ENCODE results near the gene FAM25A.
"Not testable (repeated sequence)": the region's sequence is repeated elsewhere in the genome, so short reads cannot be mapped to it uniquely, and the experiment has no call there.

DNA sequence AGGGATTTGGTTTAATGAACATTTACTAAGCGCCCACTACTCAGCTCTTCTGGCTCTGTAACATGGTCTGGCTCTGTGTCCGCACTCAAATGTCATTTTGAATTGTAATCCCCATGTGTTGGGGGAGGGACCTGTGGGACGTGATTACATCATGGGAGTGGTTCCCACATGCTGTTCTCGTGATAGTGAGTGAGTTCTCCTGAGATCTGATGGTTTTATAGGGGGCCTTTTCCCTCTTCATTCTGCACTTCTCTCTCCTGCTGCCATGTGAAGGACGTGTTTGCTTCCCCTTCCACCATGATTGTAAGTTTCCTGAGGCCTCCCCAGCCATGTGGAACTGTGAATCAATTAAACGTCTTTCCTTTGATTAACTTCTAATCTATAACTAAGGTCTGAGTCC is 39.1 kb upstream of the FAM25A start:
- TF ChIP-seq, protein P1, sequence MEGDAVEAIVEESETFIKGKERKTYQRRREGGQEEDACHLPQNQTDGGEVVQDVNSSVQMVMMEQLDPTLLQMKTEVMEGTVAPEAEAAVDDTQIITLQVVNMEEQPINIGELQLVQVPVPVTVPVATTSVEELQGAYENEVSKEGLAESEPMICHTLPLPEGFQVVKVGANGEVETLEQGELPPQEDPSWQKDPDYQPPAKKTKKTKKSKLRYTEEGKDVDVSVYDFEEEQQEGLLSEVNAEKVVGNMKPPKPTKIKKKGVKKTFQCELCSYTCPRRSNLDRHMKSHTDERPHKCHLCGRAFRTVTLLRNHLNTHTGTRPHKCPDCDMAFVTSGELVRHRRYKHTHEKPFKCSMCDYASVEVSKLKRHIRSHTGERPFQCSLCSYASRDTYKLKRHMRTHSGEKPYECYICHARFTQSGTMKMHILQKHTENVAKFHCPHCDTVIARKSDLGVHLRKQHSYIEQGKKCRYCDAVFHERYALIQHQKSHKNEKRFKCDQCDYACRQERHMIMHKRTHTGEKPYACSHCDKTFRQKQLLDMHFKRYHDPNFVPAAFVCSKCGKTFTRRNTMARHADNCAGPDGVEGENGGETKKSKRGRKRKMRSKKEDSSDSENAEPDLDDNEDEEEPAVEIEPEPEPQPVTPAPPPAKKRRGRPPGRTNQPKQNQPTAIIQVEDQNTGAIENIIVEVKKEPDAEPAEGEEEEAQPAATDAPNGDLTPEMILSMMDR (IDR thresholded peaks at IDR 0.05; ENCODE audit: low read length): not testable (repeated sequence)
- not testable (repeated sequence) for TF ChIP-seq EZH2phosphoT487 (IDR thresholded peaks at IDR 0.05; ENCODE audit: low read length)
